ENCODE measurements around the gene LRRC57. TPM values are rescaled to one million over a fixed set of nuclear protein-coding genes. Genes with fewer than 3 reads are reported as not detected.

The LRRC57 gene
- total RNA-seq, 1 experiment from 2014 or later = 16.6 TPM

- TF ChIP-seq CEBPB (IDR thresholded peaks at IDR 0.05; ENCODE audit: low read depth) (no peak), ZNF274 (IDR thresholded peaks at IDR 0.05; ENCODE audit: low read depth, low read length) (no peak), EGR1 (IDR thresholded peaks at IDR 0.05; ENCODE audit: low read depth) (no peak)
Measured at GRCh38 chr15:42503825-42504224, 44.8 kb downstream of the LRRC57 start (continued).

DNA sequence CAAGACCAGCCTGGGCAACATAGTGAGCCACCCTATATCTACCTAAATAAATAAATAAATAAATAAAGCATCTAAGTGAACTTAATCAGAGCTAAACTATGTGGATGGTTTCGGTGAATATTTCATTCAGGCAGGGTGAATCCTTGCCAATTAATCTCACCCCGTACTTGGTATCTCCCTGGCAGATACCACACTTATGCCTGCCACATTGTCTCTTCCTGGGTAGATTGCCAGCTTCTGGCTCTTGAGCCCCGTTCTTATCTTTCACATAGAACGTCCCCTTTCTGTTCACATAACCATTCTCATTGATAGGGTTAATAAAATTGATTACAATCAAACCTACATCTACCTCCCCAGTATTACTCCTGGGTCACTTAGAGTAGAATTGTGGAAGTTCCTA, 46.1 kb downstream of the LRRC57 start:
- peaks cover 14% of the 10 kb centered on the region; the same call in 1 of the 2 replicates for H3K79me2 ChIP-seq (ENCODE audit: insufficient read depth, low read length)
- no peak overlapping the region for H3K4me3 ChIP-seq (replicated peaks in 1 of 2; ENCODE audit: low read depth in 1 of 2, low read length in 2 of 2)
- no peaks in the 10 kb centered on the region for H3K9me2 ChIP-seq (ENCODE audit: insufficient read depth)
- H3K4me1 ChIP-seq (ENCODE audit: control insufficient read depth in 1 of 2, insufficient read depth in 2 of 2, low read length in 2 of 2) = peaks cover 18 to 28% of the 10 kb centered on the region in 2 experiments
- H3K4me2 ChIP-seq (ENCODE audit: low read length) = no peak overlapping the region
- intact Hi-C loops (cut with micrococcal nuclease) = no loop called here
- ATAC-seq (no peak), DNase-seq (ENCODE audit: low read depth, low spot score) (no peak)
- TF ChIP-seq ZFX (IDR thresholded peaks at IDR 0.05) (no peak), SRF (IDR thresholded peaks at IDR 0.05; ENCODE audit: low read depth) (no peak)
- no peak overlapping the region for H2AFZ ChIP-seq (ENCODE audit: low read depth, low read length, poor library complexity, severe bottlenecking)
- no TSS peak for BruUV-seq (replicated peaks)
- no peaks in the 10 kb centered on the region for H4K20me1 ChIP-seq (ENCODE audit: insufficient read depth)
- no peaks in the 10 kb centered on the region for H3K27me3 ChIP-seq (ENCODE audit: insufficient read depth, low read length)
- H3K9ac ChIP-seq (ENCODE audit: low read length) = no peak overlapping the region
- H3K27ac ChIP-seq (ENCODE audit: low read depth, low read length) = no peak overlapping the region
- H3K36me3 ChIP-seq (ENCODE audit: control insufficient read depth in 1 of 2, insufficient read depth in 2 of 2, low read length in 2 of 2) = no peaks in the 10 kb centered on the region
- RAD21 ChIA-PET (ENCODE audit: low non-redundant PET in 1 of 2, low total read pairs in 2 of 2, uncharacterized antibody in 2 of 2, unreplicated experiment in 2 of 2) = no interaction called here
- CTCF ChIA-PET = no interaction called here
- no peaks in the 10 kb centered on the region for H3K9me3 ChIP-seq (ENCODE audit: control insufficient read depth in 1 of 2, insufficient read depth in 1 of 2, low read depth in 1 of 2, low read length in 2 of 2)
- POLR2A ChIA-PET = interaction anchor here (0.7 kb wide), 1 partner anchor 38 kb away, joined by 4 read pairs; no protein-coding TSS in a partner anchor

- H3K79me2 ChIP-seq (ENCODE audit: insufficient read depth, low read length) = peaks cover 14% of the 10 kb centered on the region; the same call in 1 of the 2 replicates
- H3K9ac ChIP-seq (ENCODE audit: low read length) = no peak overlapping the region
- H3K4me2 ChIP-seq (ENCODE audit: low read length) = peak overlapping the region; percentile 49; the same call in 1 of the 2 replicates
- H3K27me3 ChIP-seq (ENCODE audit: insufficient read depth, low read length) = no peaks in the 10 kb centered on the region
- no peak for TF ChIP-seq SP1 (IDR thresholded peaks at IDR 0.05; ENCODE audit: low read depth)
- TF ChIP-seq, protein P1, sequence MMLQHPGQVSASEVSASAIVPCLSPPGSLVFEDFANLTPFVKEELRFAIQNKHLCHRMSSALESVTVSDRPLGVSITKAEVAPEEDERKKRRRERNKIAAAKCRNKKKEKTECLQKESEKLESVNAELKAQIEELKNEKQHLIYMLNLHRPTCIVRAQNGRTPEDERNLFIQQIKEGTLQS (IDR thresholded peaks at IDR 0.05) = no peak
- TF ChIP-seq JUND (IDR thresholded peaks at IDR 0.05) = no peak
- no peak for TF ChIP-seq POLR2A (IDR thresholded peaks at IDR 0.05; ENCODE audit: borderline replicate concordance, extremely low read depth, insufficient read depth, insufficient read length)
- TF ChIP-seq YY1 (IDR thresholded peaks at IDR 0.05; ENCODE audit: extremely low read depth, insufficient replicate concordance, low read depth, low read length) = no peak
- no peak for TF ChIP-seq SRF (IDR thresholded peaks at IDR 0.05; ENCODE audit: low read depth)
- no peak for TF ChIP-seq ZNF274 (IDR thresholded peaks at IDR 0.05; ENCODE audit: low read depth, low read length)
- TF ChIP-seq EGR1 (IDR thresholded peaks at IDR 0.05; ENCODE audit: low read depth) = no peak
- TF ChIP-seq RAD21 (IDR thresholded peaks at IDR 0.05; ENCODE audit: low read depth) = no peak
- TF ChIP-seq REST (IDR thresholded peaks at IDR 0.05; ENCODE audit: low read depth) = no peak
- no peak for TF ChIP-seq ZFX (IDR thresholded peaks at IDR 0.05)
- CTCF ChIA-PET = interaction anchor here (0.6 kb wide), 1 partner anchor 27 kb away, joined by 4 read pairs; no protein-coding TSS in a partner anchor
- H3K4me1 ChIP-seq (ENCODE audit: control insufficient read depth in 1 of 2, insufficient read depth in 2 of 2, low read length in 2 of 2) = peaks cover 27% of the 10 kb centered on the region in 2 experiments
- no TSS peak for BruUV-seq (replicated peaks)
- no peaks in the 10 kb centered on the region for H3K9me3 ChIP-seq (ENCODE audit: control insufficient read depth in 1 of 2, insufficient read depth in 1 of 2, low read depth in 1 of 2, low read length in 2 of 2)
- no peak overlapping the region for H3K4me3 ChIP-seq (replicated peaks in 1 of 2; ENCODE audit: low read depth in 1 of 2, low read length in 2 of 2)
- DNase-seq (ENCODE audit: low read depth, low spot score) (no peak), ATAC-seq (no peak)
- H4K20me1 ChIP-seq (ENCODE audit: insufficient read depth) = no peaks in the 10 kb centered on the region
- H3K9me2 ChIP-seq (ENCODE audit: insufficient read depth) = no peaks in the 10 kb centered on the region
- peak overlapping the region; percentile 45; the same call in 1 of the 2 replicates for H3K27ac ChIP-seq (ENCODE audit: low read depth, low read length)
- H2AFZ ChIP-seq (ENCODE audit: low read depth, low read length, poor library complexity, severe bottlenecking) = no peak overlapping the region
- intact Hi-C loops (cut with micrococcal nuclease) = no loop called here
- POLR2A ChIA-PET = no interaction called here
- no peaks in the 10 kb centered on the region for H3K36me3 ChIP-seq (ENCODE audit: control insufficient read depth in 1 of 2, insufficient read depth in 2 of 2, low read length in 2 of 2)
- RAD21 ChIA-PET (ENCODE audit: low non-redundant PET in 1 of 2, low total read pairs in 2 of 2, uncharacterized antibody in 2 of 2, unreplicated experiment in 2 of 2) = no interaction called here
Measured at GRCh38 chr15:42499858-42500609, 48.6 kb downstream of the LRRC57 start.
